Common myeloid progenitor, CD34-positive (primary cell): ENCODE measurements around the gene CHPT1.
"Not testable (repeated sequence)": the region's sequence is repeated elsewhere in the genome, so short reads cannot be mapped to it uniquely, and the experiment has no call there.

ENCODE experiments used
- CTCF ChIA-PET: fragments of 350-600 bp; sonication (Branson Sonifier 250); formaldehyde crosslinking; loops from one replicate; lab custom pipeline; 2021; ENCODE audit warnings: antibody characterized with exemption; lab: Charles Lee
- POLR2A ChIA-PET: fragments of 350-600 bp; sonication (Branson Sonifier 250); formaldehyde crosslinking; loops from one replicate; lab custom pipeline; 2021; ENCODE audit warnings: antibody characterized with exemption; lab: Charles Lee
- DNase-seq, 3 donors: peaks; one replicate each; pipeline versions ENCODE4 v3.0.0 to v3.0.0-alpha.2; 2013
- H3K27ac ChIP-seq, 2 experiments: 1 replicate in 1 of 2; 2 replicates in 1 of 2; pipeline ENCODE4 v1.7.0; 2013; ENCODE audit warnings: inconsistent platforms in 2 of 2, low read length in 2 of 2, mild to moderate bottlenecking in 2 of 2, low read depth in 1 of 2, moderate library complexity in 1 of 2; ENCODE audit not compliant: severe bottlenecking in 2 of 2, insufficient read depth in 1 of 2, poor library complexity in 1 of 2
- H3K27me3 ChIP-seq, 5 experiments: replicated peaks in 2 of 5; 1 replicate in 3 of 5; 2 replicates in 2 of 5; pipeline versions ENCODE4 v1.6.1 to v1.7.0; 2013; ENCODE audit warnings: low read length in 4 of 5, mild to moderate bottlenecking in 2 of 5, moderate library complexity in 2 of 5, inconsistent platforms in 1 of 5; ENCODE audit not compliant: insufficient read depth in 5 of 5, control insufficient read depth in 4 of 5
- H3K36me3 ChIP-seq, 4 experiments: 1 replicate in 2 of 4; 2 replicates in 2 of 4; pipeline versions ENCODE4 v1.6.1 to v1.7.0; 2013; ENCODE audit warnings: low read length in 3 of 4, control low read depth in 1 of 4, mild to moderate bottlenecking in 1 of 4; ENCODE audit not compliant: control insufficient read depth in 4 of 4, insufficient read depth in 4 of 4
- H3K4me1 ChIP-seq, 4 experiments: 1 replicate in 3 of 4; 2 replicates in 1 of 4; pipeline versions ENCODE4 v1.6.1 to v1.7.1; 2013; ENCODE audit warnings: low read length in 3 of 4, mild to moderate bottlenecking in 3 of 4, control low read depth in 1 of 4, inconsistent platforms in 1 of 4, moderate library complexity in 1 of 4; ENCODE audit not compliant: control insufficient read depth in 4 of 4, insufficient read depth in 4 of 4; ENCODE audit errors: control extremely low read depth in 1 of 4
- H3K4me3 ChIP-seq, 7 experiments: 1 replicate in 4 of 7; 2 replicates in 3 of 7; pipeline versions ENCODE4 v1.5.1 to v1.7.0; 2013; ENCODE audit warnings: mild to moderate bottlenecking in 7 of 7, low read length in 6 of 7, moderate library complexity in 6 of 7, inconsistent platforms in 2 of 7, low read depth in 2 of 7, control low read depth in 1 of 7; ENCODE audit not compliant: insufficient read depth in 4 of 7, control insufficient read depth in 1 of 7; ENCODE audit errors: extremely low read depth in 1 of 7
- H3K9me3 ChIP-seq, 5 experiments: 1 replicate in 4 of 5; 2 replicates in 1 of 5; pipeline versions ENCODE4 v1.6.1 to v1.7.1; 2013; ENCODE audit warnings: low read length in 4 of 5, mild to moderate bottlenecking in 2 of 5, inconsistent platforms in 1 of 5, low read depth in 1 of 5, moderate library complexity in 1 of 5; ENCODE audit not compliant: control insufficient read depth in 4 of 5, insufficient read depth in 2 of 5; ENCODE audit errors: control extremely low read depth in 1 of 5
- WGBS: methylation state at CpG from one replicate; pipeline ENCODE4 v1.1.5; 2013; ENCODE audit not compliant: insufficient coverage; 5-methylcytosine and 5-hydroxymethylcytosine counted together

The CHPT1 gene

GRCh38 chr12:101733166-101733565, 35.7 kb downstream of the CHPT1 start:
- Histone ChIP-seq H3K9me3 (no peaks in the 10 kb centered on the region), H3K27ac (no peak overlapping the region), H3K4me1 (no peaks in the 10 kb centered on the region), H3K36me3 (peaks cover 0 to 36% (median 14%) of the 10 kb centered on the region in 4 experiments), H3K4me3 (no peak overlapping the region), H3K27me3 (no peaks in the 10 kb centered on the region)
- WGBS = no CpG with 5 or more reads among the region's 2 CpGs
- POLR2A ChIA-PET = no interaction called here
- DNase-seq = no peak
- CTCF ChIA-PET = interaction anchor here (1.3 to 1.4 kb wide), 2 partner anchors 11 to 35 kb away, joined by 3 to 5 read pairs; no protein-coding TSS in a partner anchor

GRCh38 chr12:101734482-101734881, 37.0 kb downstream of the CHPT1 start:
- H3K27me3 ChIP-seq, H3K9me3 ChIP-seq, H3K27ac ChIP-seq, CTCF ChIA-PET, POLR2A ChIA-PET, H3K4me3 ChIP-seq, H3K4me1 ChIP-seq, DNase-seq: not testable (repeated sequence)
- WGBS = 100% methylated on average over 3 of the region's 5 CpGs
- peaks cover 0 to 38% (median 22%) of the 10 kb centered on the region in 4 experiments for H3K36me3 ChIP-seq

GRCh38 chr12:101737476-101737875, 40.0 kb downstream of the CHPT1 start:
- no peaks in the 10 kb centered on the region for H3K4me1 ChIP-seq
- no peak for DNase-seq
- H3K9me3 ChIP-seq = no peaks in the 10 kb centered on the region
- POLR2A ChIA-PET = no interaction called here
- CTCF ChIA-PET = interaction anchor here (1.2 kb wide), 1 partner anchor 11 kb away, joined by 3 read pairs; no protein-coding TSS in a partner anchor
- H3K36me3 ChIP-seq = peaks cover 3 to 30% (median 17%) of the 10 kb centered on the region in 4 experiments
- H3K4me3 ChIP-seq = no peak overlapping the region
- 94% methylated on average over 6 of the region's 6 CpGs for WGBS
- H3K27ac ChIP-seq = no peak overlapping the region
- H3K27me3 ChIP-seq = no peaks in the 10 kb centered on the region

- 99% methylated on average over 57 of the region's 57 CpGs for WGBS
- Histone ChIP-seq H3K36me3 (peaks cover 5 to 40% (median 21%) of the 10 kb centered on the region in 4 experiments), H3K27me3 (no peaks in the 10 kb centered on the region), H3K4me3 (no peak within 1 kb of the TSS), H3K9me3 (no peaks in the 10 kb centered on the region), H3K4me1 (no peaks in the 10 kb centered on the region), H3K27ac (no peak within 1 kb of the TSS)
- ChIA-PET POLR2A (no interaction called here), CTCF (interaction anchor here (1.7 kb wide), 1 partner anchor 20 kb away, joined by 6 read pairs; no protein-coding TSS in a partner anchor)
- DNase-seq = no peak
Observed at GRCh38 chr12:101738920-101739665, 41.7 kb downstream of the CHPT1 start, which contains the start of gene SYCP3. TSS of gene SYCP3 (minus strand) at chr12:101739462. CDS start at chr12:101737935, 1,527 bp downstream.

GRCh38 chr12:101740566-101740965, 43.1 kb downstream of the CHPT1 start:
- CTCF ChIA-PET = no interaction called here
- POLR2A ChIA-PET = no interaction called here
- Histone ChIP-seq H3K4me1 (no peaks in the 10 kb centered on the region), H3K27me3 (no peaks in the 10 kb centered on the region), H3K27ac (no peak overlapping the region), H3K36me3 (peaks cover 7 to 48% (median 28%) of the 10 kb centered on the region in 4 experiments), H3K4me3 (no peak overlapping the region), H3K9me3 (no peaks in the 10 kb centered on the region)
- DNase-seq = no peak
- 100% methylated on average over 4 of the region's 5 CpGs for WGBS

GRCh38 chr12:101740980-101741379, 43.5 kb downstream of the CHPT1 start:
- CTCF ChIA-PET = no interaction called here
- WGBS = 89% methylated on average over 4 of the region's 5 CpGs
- Histone ChIP-seq H3K27ac (no peak overlapping the region), H3K4me3 (no peak overlapping the region), H3K36me3 (peaks cover 8 to 51% (median 30%) of the 10 kb centered on the region in 4 experiments), H3K4me1 (no peaks in the 10 kb centered on the region), H3K9me3 (no peaks in the 10 kb centered on the region), H3K27me3 (no peaks in the 10 kb centered on the region)
- POLR2A ChIA-PET = no interaction called here
- no peak for DNase-seq

GRCh38 chr12:101743242-101743641, 45.8 kb downstream of the CHPT1 start:
- CTCF ChIA-PET = no interaction called here
- H3K27ac ChIP-seq = no peak overlapping the region

More at GRCh38 chr12:101743242-101743641, 45.8 kb downstream of the CHPT1 start:
- WGBS = no CpG with 5 or more reads among the region's 1 CpG
- no peak overlapping the region for H3K4me3 ChIP-seq
- no peaks in the 10 kb centered on the region for H3K9me3 ChIP-seq
- peaks cover 0 to 7% (median 0%) of the 10 kb centered on the region in 4 experiments for H3K4me1 ChIP-seq
- POLR2A ChIA-PET = interaction anchor here (0.6 kb wide), 1 partner anchor 32 kb away, joined by 3 read pairs; no protein-coding TSS in a partner anchor
- H3K27me3 ChIP-seq = no peaks in the 10 kb centered on the region
- no peak for DNase-seq
- H3K36me3 ChIP-seq = peaks cover 17 to 63% (median 39%) of the 10 kb centered on the region in 4 experiments
